ENCODE measurements around the gene MFSD2A. TPM values are rescaled to one million over a fixed set of nuclear protein-coding genes. Genes with fewer than 3 reads are reported as not detected.

The MFSD2A gene
- total RNA-seq, 4 donors from 2014 or later = 20.4 to 49.1 (median 30.8) TPM

DNA sequence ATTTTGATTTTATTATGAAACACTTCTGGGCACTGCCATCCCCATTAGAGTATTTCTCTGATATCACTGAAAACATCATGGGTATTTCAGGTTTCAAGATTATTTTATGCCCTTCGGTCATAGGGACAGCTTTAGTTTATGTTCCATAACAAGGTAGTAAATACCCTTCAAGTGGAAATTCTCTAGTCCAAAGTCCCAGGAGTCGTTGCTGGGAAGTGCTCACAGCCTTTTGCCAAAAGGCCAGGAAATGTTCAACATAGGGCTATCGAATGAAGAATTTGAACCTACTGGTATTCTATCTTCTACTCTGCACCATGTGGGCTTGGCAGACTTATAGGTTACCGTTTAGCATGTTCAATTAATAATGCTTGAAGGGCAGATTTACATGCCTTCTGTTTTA lies 7.7 kb upstream of the MFSD2A start:
- no peaks in the 10 kb centered on the region for H3K9me3 ChIP-seq
- WGBS, 2 donors = 64 to 68% methylated on average over 4 of the region's 4 CpGs
- H3K4me3 ChIP-seq = no peak overlapping the region
- H3K4me1 ChIP-seq = peaks cover 0 to 28% (median 8%) of the 10 kb centered on the region in 3 donors
- intact Hi-C loops (cut with DNase I) = no loop called here
- no peaks in the 10 kb centered on the region for H3K36me3 ChIP-seq
- peaks cover 0 to 28% (median 0%) of the 10 kb centered on the region in 4 donors for H3K27me3 ChIP-seq
- TF ChIP-seq, protein P1, sequence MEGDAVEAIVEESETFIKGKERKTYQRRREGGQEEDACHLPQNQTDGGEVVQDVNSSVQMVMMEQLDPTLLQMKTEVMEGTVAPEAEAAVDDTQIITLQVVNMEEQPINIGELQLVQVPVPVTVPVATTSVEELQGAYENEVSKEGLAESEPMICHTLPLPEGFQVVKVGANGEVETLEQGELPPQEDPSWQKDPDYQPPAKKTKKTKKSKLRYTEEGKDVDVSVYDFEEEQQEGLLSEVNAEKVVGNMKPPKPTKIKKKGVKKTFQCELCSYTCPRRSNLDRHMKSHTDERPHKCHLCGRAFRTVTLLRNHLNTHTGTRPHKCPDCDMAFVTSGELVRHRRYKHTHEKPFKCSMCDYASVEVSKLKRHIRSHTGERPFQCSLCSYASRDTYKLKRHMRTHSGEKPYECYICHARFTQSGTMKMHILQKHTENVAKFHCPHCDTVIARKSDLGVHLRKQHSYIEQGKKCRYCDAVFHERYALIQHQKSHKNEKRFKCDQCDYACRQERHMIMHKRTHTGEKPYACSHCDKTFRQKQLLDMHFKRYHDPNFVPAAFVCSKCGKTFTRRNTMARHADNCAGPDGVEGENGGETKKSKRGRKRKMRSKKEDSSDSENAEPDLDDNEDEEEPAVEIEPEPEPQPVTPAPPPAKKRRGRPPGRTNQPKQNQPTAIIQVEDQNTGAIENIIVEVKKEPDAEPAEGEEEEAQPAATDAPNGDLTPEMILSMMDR (IDR thresholded peaks at IDR 0.05) = no peak
- no peak for TF ChIP-seq POLR2A (IDR thresholded peaks at IDR 0.05)
- DNase-seq = no peak
- no peak overlapping the region for H3K27ac ChIP-seq

DNA sequence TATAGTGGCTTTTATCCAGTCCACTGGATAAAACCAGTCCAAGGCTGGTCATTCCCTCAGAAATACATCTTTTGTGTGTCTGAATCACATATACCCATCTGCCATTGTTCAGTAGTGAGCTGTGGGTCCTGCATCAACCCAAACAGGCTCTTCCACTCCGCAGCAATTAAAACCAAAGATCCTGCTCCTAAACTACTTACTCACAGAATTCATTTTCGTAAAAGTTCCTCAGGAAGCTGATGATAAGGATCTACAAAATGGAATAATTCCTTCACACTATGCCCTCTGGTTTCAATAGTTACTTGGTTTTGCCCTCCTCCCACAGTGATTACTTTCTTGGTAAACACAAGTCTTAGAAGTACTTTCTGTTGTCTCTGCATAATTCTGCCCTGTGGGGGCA lies 5.1 kb upstream of the MFSD2A start:
- Histone ChIP-seq H3K27ac (no peak overlapping the region), H3K9me3 (no peaks in the 10 kb centered on the region), H3K36me3 (no peaks in the 10 kb centered on the region), H3K4me3 (no peak overlapping the region), H3K4me1 (peaks cover 5 to 16% (median 6%) of the 10 kb centered on the region in 3 donors), H3K27me3 (peaks cover 0 to 24% (median 0%) of the 10 kb centered on the region in 4 donors)
- intact Hi-C loops (cut with DNase I) = no loop called here
- 82 to 89% methylated on average over 2 of the region's 2 CpGs for WGBS, 2 donors
- no peak for TF ChIP-seq POLR2A (IDR thresholded peaks at IDR 0.05)
- TF ChIP-seq, protein P1 (IDR thresholded peaks at IDR 0.05) = no peak
- no peak for DNase-seq

DNA sequence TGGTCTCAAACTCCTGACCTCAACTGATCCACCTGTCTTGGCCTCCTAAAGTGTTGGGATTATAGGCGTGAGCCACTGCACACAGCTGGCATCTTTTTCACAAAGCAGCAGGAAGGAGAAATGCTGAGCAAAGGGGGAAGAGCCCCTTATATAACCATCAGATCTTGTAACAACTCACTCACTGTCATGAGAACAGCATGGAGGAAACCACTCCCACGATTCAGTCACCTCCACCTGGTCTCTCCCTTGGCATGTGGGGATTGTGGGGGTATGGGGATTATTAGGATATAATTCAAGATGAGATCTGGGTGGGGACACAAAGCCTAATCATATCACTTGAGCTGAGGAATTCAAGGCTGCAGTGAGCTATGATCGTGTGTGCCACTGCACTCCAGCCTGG lies 3.0 kb upstream of the MFSD2A start:
- intact Hi-C loops (cut with DNase I) = no loop called here
- peaks cover 21 to 34% (median 23%) of the 10 kb centered on the region in 3 donors for H3K4me1 ChIP-seq
- no peak overlapping the region for H3K27ac ChIP-seq
- H3K9me3 ChIP-seq = no peaks in the 10 kb centered on the region
- no peaks in the 10 kb centered on the region for H3K36me3 ChIP-seq
- TF ChIP-seq POLR2A (IDR thresholded peaks at IDR 0.05) = no peak
- TF ChIP-seq, protein P1 (IDR thresholded peaks at IDR 0.05) = no peak
- peaks cover 0 to 5% (median 0%) of the 10 kb centered on the region in 4 donors for H3K27me3 ChIP-seq
- H3K4me3 ChIP-seq = no peak overlapping the region
- WGBS, 2 donors = 74 to 78% methylated on average over 3 of the region's 3 CpGs
- DNase-seq = no peak

DNA sequence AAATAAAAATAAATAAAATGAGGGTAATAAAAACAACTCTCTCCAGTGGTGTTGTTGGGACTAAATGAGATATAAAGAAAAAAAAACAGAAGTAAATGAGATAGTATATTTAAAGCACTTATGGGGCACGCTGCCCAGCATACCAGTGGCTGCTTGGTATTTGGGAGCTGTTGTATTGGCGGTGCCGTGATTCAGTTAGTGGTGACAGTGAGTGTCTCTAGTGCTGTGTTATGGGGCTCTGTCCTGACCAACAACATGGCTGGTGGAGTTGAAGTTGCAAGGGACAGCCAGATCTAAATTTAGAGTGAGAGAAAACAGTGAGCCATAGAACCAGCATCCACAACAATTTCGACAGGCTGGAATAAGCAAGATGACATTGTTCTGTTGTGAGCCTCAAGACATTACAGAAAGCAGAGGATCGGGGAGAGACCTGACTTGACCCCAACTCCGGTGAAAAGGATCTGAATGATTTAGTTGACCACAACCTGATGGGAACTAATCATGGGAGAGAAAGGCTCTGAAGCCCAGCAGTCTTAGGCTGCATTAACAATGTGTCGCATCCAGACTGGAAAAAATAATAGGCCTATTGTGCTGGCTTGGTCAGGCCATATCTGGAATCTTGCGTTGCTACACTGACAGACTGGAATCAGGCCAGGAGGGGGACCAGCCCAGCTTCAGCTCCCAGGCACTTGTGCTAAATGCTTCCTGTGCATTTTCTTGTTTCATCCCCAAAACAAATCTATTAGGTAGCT lies 2.4 kb upstream of the MFSD2A start:
- no peaks in the 10 kb centered on the region for H3K9me3 ChIP-seq
- 55 to 59% methylated on average over 8 of the region's 8 CpGs for WGBS, 2 donors
- no peak for DNase-seq
- peaks cover 21 to 41% (median 29%) of the 10 kb centered on the region in 3 donors for H3K4me1 ChIP-seq
- TF ChIP-seq, protein P1 (IDR thresholded peaks at IDR 0.05) = no peak
- TF ChIP-seq POLR2A (IDR thresholded peaks at IDR 0.05) = no peak
- no peak overlapping the region for H3K4me3 ChIP-seq
- intact Hi-C loops (cut with DNase I) = no loop called here
- H3K36me3 ChIP-seq = no peaks in the 10 kb centered on the region
- H3K27me3 ChIP-seq = no peaks in the 10 kb centered on the region
- H3K27ac ChIP-seq = no peak overlapping the region

DNA sequence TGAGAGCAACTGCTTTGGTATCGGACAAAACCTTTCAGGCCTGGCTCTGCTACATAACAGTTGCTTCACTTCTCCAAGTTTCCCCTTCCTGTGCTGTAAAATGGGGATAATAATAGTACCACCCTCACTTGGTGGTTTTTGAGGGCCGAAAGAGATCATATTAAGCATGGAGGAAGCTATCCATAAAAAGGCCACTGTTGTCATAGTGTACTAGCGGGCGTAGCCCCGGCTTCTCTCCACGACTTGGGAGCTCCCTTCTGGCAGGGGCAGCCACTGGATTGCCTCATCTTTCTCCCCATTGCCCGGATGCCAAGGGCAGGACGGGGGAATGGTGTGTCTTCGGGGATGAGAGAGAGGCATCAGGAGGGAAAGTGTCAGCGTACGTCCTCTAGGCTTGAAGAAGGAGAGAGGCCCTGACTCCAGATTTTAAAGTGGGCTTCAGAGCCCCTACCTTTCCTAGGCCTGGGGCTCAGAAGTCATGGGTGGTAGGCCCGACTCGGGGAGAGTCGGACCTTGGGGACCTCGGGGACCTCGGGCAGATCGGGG lies 548 bp upstream of the MFSD2A start:
- intact Hi-C loops (cut with DNase I) = no loop called here
- TF ChIP-seq, protein P1 (IDR thresholded peaks at IDR 0.05) = no peak
- TF ChIP-seq POLR2A (IDR thresholded peaks at IDR 0.05) = no peak
- H3K36me3 ChIP-seq = peaks cover 0 to 7% (median 0%) of the 10 kb centered on the region in 3 donors
- H3K4me1 ChIP-seq = peaks cover 21 to 59% (median 40%) of the 10 kb centered on the region in 3 donors
- 42% methylated on average over 11 to 13 of the region's 17 CpGs for WGBS, 2 donors
- no peaks in the 10 kb centered on the region for H3K27me3 ChIP-seq
- no peaks in the 10 kb centered on the region for H3K9me3 ChIP-seq
- no peak for DNase-seq
- peak overlapping the region; percentile 76 to 90 (median 89) for H3K27ac ChIP-seq
- peak overlapping the region; percentile 76 to 86 (median 80) for H3K4me3 ChIP-seq
